HEK293 (cell line): Measurements from ENCODE around the gene RPS6KA2.

Experiments
- KLF9 ChIP-seq: fragments of 450-650 bp; formaldehyde crosslinking; IDR thresholded peaks from 2 replicates; pipeline ENCODE4 v1.5.1; 2016; ENCODE audit warnings: missing biosample characterization, missing genetic modification characterization, low read depth
- ZNF175 ChIP-seq: fragments of 450-650 bp; formaldehyde crosslinking; IDR thresholded peaks from 2 replicates; pipeline ENCODE4 v1.5.1; 2016; ENCODE audit warnings: missing biosample characterization, missing genetic modification characterization
- TF ChIP-seq, protein P1 (sequence below): fragments of 450-650 bp; formaldehyde crosslinking; IDR thresholded peaks from 2 replicates; pipeline ENCODE4 v1.5.1; 2016; ENCODE audit warnings: missing biosample characterization, missing genetic modification characterization

DNA sequence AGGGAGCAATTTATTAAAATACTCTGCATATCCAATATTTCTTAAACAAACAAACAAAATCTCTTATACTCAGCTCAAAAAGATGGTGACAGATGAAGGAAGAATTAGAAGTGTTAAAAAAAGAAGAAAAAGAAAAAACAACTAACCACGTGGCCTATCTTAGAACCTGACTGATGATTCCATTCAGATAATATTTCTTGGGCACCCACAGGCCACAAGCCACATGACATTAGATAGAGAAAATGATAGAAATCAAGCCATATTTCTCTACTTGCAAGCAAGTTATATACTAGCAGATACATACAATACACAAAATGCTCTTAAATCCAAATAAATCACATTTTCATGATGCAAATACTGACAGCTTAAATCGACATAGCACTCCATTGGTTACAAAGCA lies 26.1 kb downstream of the RPS6KA2 start:
- TF ChIP-seq KLF9 (tag by site-specific recombination) = no peak
- TF ChIP-seq ZNF175 = no peak
- TF ChIP-seq, protein P1, sequence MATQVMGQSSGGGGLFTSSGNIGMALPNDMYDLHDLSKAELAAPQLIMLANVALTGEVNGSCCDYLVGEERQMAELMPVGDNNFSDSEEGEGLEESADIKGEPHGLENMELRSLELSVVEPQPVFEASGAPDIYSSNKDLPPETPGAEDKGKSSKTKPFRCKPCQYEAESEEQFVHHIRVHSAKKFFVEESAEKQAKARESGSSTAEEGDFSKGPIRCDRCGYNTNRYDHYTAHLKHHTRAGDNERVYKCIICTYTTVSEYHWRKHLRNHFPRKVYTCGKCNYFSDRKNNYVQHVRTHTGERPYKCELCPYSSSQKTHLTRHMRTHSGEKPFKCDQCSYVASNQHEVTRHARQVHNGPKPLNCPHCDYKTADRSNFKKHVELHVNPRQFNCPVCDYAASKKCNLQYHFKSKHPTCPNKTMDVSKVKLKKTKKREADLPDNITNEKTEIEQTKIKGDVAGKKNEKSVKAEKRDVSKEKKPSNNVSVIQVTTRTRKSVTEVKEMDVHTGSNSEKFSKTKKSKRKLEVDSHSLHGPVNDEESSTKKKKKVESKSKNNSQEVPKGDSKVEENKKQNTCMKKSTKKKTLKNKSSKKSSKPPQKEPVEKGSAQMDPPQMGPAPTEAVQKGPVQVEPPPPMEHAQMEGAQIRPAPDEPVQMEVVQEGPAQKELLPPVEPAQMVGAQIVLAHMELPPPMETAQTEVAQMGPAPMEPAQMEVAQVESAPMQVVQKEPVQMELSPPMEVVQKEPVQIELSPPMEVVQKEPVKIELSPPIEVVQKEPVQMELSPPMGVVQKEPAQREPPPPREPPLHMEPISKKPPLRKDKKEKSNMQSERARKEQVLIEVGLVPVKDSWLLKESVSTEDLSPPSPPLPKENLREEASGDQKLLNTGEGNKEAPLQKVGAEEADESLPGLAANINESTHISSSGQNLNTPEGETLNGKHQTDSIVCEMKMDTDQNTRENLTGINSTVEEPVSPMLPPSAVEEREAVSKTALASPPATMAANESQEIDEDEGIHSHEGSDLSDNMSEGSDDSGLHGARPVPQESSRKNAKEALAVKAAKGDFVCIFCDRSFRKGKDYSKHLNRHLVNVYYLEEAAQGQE (tag by site-specific recombination) = no peak
